GM23338 (cell line): Measurements from ENCODE around the gene ECE1. TPM values are rescaled to one million over a fixed set of nuclear protein-coding genes. Genes with fewer than 3 reads are reported as not detected.

Source experiments
- ATAC-seq: fragments of 200-7000 bp; cut with Tn5 transposase; 3 replicates; pipeline ENCODE4 v1.9.1; 2020
- DNase-seq: peaks from one replicate; pipeline ENCODE4 v3.0.0-alpha.2; 2015; ENCODE audit warnings: low spot score
- H2AFZ ChIP-seq: fragments of 200-600 bp; sonication (generic); 2 replicates; pipeline ENCODE4 v1.8.0; 2016; ENCODE audit warnings: antibody characterized with exemption, mild to moderate bottlenecking, moderate library complexity
- H3F3A ChIP-seq: fragments of 200-600 bp; sonication (generic); replicated peaks from 2 replicates; pipeline ENCODE4 v1.8.0; 2017; ENCODE audit warnings: antibody characterized with exemption, mixed run types, low read depth
- H3K27ac ChIP-seq: fragments of 200-600 bp; sonication (generic); 2 replicates; pipeline ENCODE4 v1.6.1; 2016; ENCODE audit warnings: low read depth
- H3K27me3 ChIP-seq: fragments of 200-600 bp; sonication (generic); 2 replicates; pipeline ENCODE4 v1.8.0; 2016; ENCODE audit warnings: mild to moderate bottlenecking, mixed run types, moderate library complexity; ENCODE audit not compliant: insufficient read depth
- H3K36me3 ChIP-seq: fragments of 200-600 bp; sonication (generic); 2 replicates; pipeline ENCODE4 v1.8.0; 2016; ENCODE audit warnings: mild to moderate bottlenecking; ENCODE audit not compliant: insufficient read depth
- H3K4me1 ChIP-seq: fragments of 200-600 bp; sonication (generic); 2 replicates; pipeline ENCODE4 v1.8.0; 2016; ENCODE audit warnings: mild to moderate bottlenecking, moderate library complexity; ENCODE audit not compliant: insufficient read depth
- H3K4me2 ChIP-seq: fragments of 200-600 bp; sonication (generic); 2 replicates; pipeline ENCODE4 v1.7.1; 2017; ENCODE audit warnings: mixed run types
- H3K4me3 ChIP-seq: fragments of 200-600 bp; sonication (generic); 2 replicates; pipeline ENCODE4 v1.6.1; 2016; ENCODE audit warnings: mixed run types
- H3K79me2 ChIP-seq: fragments of 200-600 bp; sonication (generic); replicated peaks from 2 replicates; pipeline ENCODE4 v1.8.0; 2017; ENCODE audit warnings: mild to moderate bottlenecking; ENCODE audit not compliant: insufficient read depth
- H3K9me2 ChIP-seq: fragments of 200-600 bp; sonication (generic); 2 replicates; pipeline ENCODE4 v1.8.0; 2017; ENCODE audit not compliant: insufficient read depth
- H4K20me1 ChIP-seq: fragments of 200-600 bp; sonication (generic); replicated peaks from 2 replicates; pipeline ENCODE4 v1.8.0; 2017; ENCODE audit warnings: mild to moderate bottlenecking; ENCODE audit not compliant: insufficient read depth
- H3K27ac Mint-ChIP-seq: 2 replicates; pipeline ENCODE4 v1.8.0; 2020; ENCODE audit warnings: inconsistent platforms, mild to moderate bottlenecking, moderate library complexity, mixed read lengths
- H3K27me3 Mint-ChIP-seq: 3 replicates; pipeline ENCODE4 v1.8.0; 2022; ENCODE audit warnings: low read depth, mild to moderate bottlenecking, moderate library complexity, mixed read lengths, inconsistent platforms; ENCODE audit not compliant: insufficient read depth, poor library complexity
- H3K36me3 Mint-ChIP-seq: 3 replicates; pipeline ENCODE4 v1.8.0; 2021; ENCODE audit warnings: low read depth, mild to moderate bottlenecking, inconsistent platforms, moderate library complexity, mixed read lengths
- H3K4me1 Mint-ChIP-seq: 3 replicates; pipeline ENCODE4 v1.8.0; 2020; ENCODE audit warnings: mild to moderate bottlenecking, inconsistent platforms, mixed read lengths
- H3K4me3 Mint-ChIP-seq: 3 replicates; pipeline ENCODE4 v1.8.0; 2021; ENCODE audit warnings: moderate library complexity, mild to moderate bottlenecking, inconsistent platforms, mixed read lengths
- H3K9me3 Mint-ChIP-seq: 3 replicates; pipeline ENCODE4 v1.8.0; 2020; ENCODE audit warnings: moderate library complexity, mild to moderate bottlenecking, inconsistent platforms, mixed read lengths
- CREB1 ChIP-seq: fragments of 250-450 bp; sonication (Bioruptor Pico); IDR thresholded peaks from 2 replicates; pipeline ENCODE4 v1.5.0; 2020; ENCODE audit warnings: low read depth, mild to moderate bottlenecking, moderate library complexity
- EZH2 ChIP-seq: fragments of 200-600 bp; sonication (generic); IDR thresholded peaks from one replicate; pipeline ENCODE4 v1.8.0; 2017; ENCODE audit warnings: antibody characterized with exemption, mild to moderate bottlenecking, low read depth; ENCODE audit not compliant: unreplicated experiment
- EZH2phosphoT487 ChIP-seq: fragments of 200-600 bp; sonication (generic); IDR thresholded peaks from one replicate; pipeline ENCODE4 v1.8.1; 2018; ENCODE audit warnings: antibody characterized with exemption; ENCODE audit not compliant: unreplicated experiment
- POLR2AphosphoS5 ChIP-seq: IDR thresholded peaks from 2 replicates; pipeline ENCODE4 v1.6.1; 2016; ENCODE audit warnings: antibody characterized with exemption, low read depth
- ZNF331 ChIP-seq: fragments of 250-450 bp; sonication (Bioruptor Pico); IDR thresholded peaks from 2 replicates; pipeline ENCODE4 v1.5.0; 2020; ENCODE audit warnings: low read depth, mild to moderate bottlenecking, moderate library complexity
- polyA plus RNA-seq: library from polyadenylated mRNA; unstranded; fragments of >200 nt; fragmentation: Nextera tagmentation; extraction: Ambion mirVana; gene quantifications from 2 replicates; pipeline ENCODE4 v1.2.1, GENCODE V29; 2016
- total RNA-seq: library from RNA; depleted of rRNA; stranded (reverse); fragments of >200 nt; shearing (Covaris generic); gene quantifications from 2 replicates; pipeline ENCODE4 v1.2.3, GENCODE V29; 2014
- TF ChIP-seq, protein P1 (sequence below): fragments of 250-450 bp; sonication (Bioruptor Pico); IDR thresholded peaks from 2 replicates; pipeline ENCODE4 v1.5.0; 2020; ENCODE audit warnings: mild to moderate bottlenecking, moderate library complexity
- TF ChIP-seq, protein P2 (sequence below), 2 experiments: fragments of 200-600 bp in 1 of 2; sonication (generic) in 1 of 2; conservative IDR thresholded peaks; 2 replicates each; pipeline versions ENCODE4 v1.5.1 to v1.6.1; 2016 to 2017; ENCODE audit warnings: antibody characterized with exemption in 2 of 2, low read depth in 2 of 2, mild to moderate bottlenecking in 2 of 2, moderate library complexity in 1 of 2
- TF ChIP-seq, protein P3 (sequence below): IDR thresholded peaks from 2 replicates; pipeline ENCODE4 v1.6.1; 2016; ENCODE audit warnings: antibody characterized with exemption

ECE1 gene
- total and polyA plus RNA-seq, 2 experiments from 2014 or later: 11.0 to 45.0 TPM

DNA sequence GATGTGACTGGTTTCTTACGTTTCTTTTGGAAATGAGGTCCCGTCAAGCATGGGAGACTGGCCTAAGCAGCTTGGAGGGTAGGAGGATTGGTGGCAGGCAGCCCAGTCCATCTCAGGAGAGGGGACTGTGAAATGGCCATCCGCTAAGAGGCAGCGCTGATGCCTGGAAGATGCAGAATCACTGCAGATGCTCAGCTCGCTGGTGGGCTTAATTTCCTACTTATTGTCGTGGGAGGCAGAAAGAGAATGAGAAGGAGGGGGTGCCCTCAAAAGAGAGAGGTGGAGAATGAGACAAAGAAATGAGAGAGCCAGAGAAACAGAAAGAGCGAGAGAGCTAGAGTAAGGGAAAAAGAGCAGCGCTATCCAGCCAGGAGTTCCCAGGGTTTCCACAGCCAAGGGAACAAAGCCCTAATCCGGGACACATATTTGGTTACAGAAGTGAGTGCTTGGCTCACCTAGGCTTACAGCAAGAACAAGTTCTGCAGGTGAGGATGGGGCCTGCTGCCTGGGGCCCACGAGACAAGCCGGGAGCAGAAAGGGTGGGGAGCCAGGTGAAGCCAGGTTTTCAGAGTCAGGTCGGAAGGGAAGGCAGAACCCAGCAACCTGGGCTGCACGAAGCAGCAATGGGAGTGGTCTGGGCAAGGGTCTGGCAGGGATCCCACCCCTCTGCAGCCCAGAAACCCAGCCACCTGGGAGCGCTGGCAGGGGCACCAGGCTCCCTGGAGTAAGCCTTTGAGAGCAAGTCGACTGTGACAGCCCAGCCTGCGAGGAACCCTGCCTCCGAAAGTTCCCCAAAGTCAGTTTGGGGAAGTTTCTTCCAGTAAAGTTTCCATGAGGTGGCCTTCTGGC is 5.8 kb downstream of the ECE1 start:
- no peaks in the 10 kb centered on the region for H3F3A ChIP-seq
- no peaks in the 10 kb centered on the region for H3K36me3 ChIP-seq
- TF ChIP-seq POLR2AphosphoS5 (no peak), EZH2phosphoT487 (no peak), ZNF331 (no peak), CREB1 (CRISPR knock-in tag) (no peak), EZH2 (no peak)
- TF ChIP-seq, protein P1, sequence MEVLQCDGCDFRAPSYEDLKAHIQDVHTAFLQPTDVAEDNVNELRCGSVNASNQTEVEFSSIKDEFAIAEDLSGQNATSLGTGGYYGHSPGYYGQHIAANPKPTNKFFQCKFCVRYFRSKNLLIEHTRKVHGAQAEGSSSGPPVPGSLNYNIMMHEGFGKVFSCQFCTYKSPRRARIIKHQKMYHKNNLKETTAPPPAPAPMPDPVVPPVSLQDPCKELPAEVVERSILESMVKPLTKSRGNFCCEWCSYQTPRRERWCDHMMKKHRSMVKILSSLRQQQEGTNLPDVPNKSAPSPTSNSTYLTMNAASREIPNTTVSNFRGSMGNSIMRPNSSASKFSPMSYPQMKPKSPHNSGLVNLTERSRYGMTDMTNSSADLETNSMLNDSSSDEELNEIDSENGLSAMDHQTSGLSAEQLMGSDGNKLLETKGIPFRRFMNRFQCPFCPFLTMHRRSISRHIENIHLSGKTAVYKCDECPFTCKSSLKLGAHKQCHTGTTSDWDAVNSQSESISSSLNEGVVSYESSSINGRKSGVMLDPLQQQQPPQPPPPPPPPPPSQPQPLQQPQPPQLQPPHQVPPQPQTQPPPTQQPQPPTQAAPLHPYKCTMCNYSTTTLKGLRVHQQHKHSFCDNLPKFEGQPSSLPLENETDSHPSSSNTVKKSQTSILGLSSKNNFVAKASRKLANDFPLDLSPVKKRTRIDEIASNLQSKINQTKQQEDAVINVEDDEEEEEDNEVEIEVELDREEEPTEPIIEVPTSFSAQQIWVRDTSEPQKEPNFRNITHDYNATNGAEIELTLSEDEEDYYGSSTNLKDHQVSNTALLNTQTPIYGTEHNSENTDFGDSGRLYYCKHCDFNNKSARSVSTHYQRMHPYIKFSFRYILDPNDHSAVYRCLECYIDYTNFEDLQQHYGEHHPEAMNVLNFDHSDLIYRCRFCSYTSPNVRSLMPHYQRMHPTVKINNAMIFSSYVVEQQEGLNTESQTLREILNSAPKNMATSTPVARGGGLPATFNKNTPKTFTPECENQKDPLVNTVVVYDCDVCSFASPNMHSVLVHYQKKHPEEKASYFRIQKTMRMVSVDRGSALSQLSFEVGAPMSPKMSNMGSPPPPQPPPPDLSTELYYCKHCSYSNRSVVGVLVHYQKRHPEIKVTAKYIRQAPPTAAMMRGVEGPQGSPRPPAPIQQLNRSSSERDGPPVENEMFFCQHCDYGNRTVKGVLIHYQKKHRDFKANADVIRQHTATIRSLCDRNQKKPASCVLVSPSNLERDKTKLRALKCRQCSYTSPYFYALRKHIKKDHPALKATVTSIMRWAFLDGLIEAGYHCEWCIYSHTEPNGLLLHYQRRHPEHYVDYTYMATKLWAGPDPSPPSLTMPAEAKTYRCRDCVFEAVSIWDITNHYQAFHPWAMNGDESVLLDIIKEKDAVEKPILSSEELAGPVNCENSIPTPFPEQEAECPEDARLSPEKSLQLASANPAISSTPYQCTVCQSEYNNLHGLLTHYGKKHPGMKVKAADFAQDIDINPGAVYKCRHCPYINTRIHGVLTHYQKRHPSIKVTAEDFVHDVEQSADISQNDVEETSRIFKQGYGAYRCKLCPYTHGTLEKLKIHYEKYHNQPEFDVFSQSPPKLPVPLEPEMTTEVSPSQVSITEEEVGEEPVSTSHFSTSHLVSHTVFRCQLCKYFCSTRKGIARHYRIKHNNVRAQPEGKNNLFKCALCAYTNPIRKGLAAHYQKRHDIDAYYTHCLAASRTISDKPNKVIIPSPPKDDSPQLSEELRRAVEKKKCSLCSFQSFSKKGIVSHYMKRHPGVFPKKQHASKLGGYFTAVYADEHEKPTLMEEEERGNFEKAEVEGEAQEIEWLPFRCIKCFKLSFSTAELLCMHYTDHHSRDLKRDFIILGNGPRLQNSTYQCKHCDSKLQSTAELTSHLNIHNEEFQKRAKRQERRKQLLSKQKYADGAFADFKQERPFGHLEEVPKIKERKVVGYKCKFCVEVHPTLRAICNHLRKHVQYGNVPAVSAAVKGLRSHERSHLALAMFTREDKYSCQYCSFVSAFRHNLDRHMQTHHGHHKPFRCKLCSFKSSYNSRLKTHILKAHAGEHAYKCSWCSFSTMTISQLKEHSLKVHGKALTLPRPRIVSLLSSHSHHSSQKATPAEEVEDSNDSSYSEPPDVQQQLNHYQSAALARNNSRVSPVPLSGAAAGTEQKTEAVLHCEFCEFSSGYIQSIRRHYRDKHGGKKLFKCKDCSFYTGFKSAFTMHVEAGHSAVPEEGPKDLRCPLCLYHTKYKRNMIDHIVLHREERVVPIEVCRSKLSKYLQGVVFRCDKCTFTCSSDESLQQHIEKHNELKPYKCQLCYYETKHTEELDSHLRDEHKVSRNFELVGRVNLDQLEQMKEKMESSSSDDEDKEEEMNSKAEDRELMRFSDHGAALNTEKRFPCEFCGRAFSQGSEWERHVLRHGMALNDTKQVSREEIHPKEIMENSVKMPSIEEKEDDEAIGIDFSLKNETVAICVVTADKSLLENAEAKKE (CRISPR knock-in tag): no peak
- TF ChIP-seq, protein P2, sequence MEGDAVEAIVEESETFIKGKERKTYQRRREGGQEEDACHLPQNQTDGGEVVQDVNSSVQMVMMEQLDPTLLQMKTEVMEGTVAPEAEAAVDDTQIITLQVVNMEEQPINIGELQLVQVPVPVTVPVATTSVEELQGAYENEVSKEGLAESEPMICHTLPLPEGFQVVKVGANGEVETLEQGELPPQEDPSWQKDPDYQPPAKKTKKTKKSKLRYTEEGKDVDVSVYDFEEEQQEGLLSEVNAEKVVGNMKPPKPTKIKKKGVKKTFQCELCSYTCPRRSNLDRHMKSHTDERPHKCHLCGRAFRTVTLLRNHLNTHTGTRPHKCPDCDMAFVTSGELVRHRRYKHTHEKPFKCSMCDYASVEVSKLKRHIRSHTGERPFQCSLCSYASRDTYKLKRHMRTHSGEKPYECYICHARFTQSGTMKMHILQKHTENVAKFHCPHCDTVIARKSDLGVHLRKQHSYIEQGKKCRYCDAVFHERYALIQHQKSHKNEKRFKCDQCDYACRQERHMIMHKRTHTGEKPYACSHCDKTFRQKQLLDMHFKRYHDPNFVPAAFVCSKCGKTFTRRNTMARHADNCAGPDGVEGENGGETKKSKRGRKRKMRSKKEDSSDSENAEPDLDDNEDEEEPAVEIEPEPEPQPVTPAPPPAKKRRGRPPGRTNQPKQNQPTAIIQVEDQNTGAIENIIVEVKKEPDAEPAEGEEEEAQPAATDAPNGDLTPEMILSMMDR (conservative IDR thresholded peaks at IDR 0.05; ENCODE audit: low read depth in 2 of 2): no peak
- TF ChIP-seq, protein P3, sequence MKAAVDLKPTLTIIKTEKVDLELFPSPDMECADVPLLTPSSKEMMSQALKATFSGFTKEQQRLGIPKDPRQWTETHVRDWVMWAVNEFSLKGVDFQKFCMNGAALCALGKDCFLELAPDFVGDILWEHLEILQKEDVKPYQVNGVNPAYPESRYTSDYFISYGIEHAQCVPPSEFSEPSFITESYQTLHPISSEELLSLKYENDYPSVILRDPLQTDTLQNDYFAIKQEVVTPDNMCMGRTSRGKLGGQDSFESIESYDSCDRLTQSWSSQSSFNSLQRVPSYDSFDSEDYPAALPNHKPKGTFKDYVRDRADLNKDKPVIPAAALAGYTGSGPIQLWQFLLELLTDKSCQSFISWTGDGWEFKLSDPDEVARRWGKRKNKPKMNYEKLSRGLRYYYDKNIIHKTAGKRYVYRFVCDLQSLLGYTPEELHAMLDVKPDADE: no peak
- H2AFZ ChIP-seq: no peak overlapping the region
- no peaks in the 10 kb centered on the region for H3K9me2 ChIP-seq
- H3K4me1 Mint-ChIP-seq: peaks cover 14% of the 10 kb centered on the region
- peaks cover 9% of the 10 kb centered on the region for H3K4me1 ChIP-seq
- no peak overlapping the region; the same call in 2 of the 3 replicates for H3K4me3 Mint-ChIP-seq
- H3K27ac Mint-ChIP-seq: no peak overlapping the region
- no peaks in the 10 kb centered on the region; the same call in 1 of the 2 replicates for H4K20me1 ChIP-seq
- H3K27me3 Mint-ChIP-seq: peaks cover 3% of the 10 kb centered on the region
- no peak overlapping the region for H3K4me2 ChIP-seq
- ATAC-seq (peak; percentile 54), DNase-seq (no peak)
- H3K4me3 ChIP-seq: no peak overlapping the region
- no peaks in the 10 kb centered on the region for H3K36me3 Mint-ChIP-seq
- H3K79me2 ChIP-seq: no peaks in the 10 kb centered on the region
- no peaks in the 10 kb centered on the region for H3K9me3 Mint-ChIP-seq
- no peaks in the 10 kb centered on the region for H3K27me3 ChIP-seq
- no peak overlapping the region; the same call in 1 of the 2 replicates for H3K27ac ChIP-seq
